HG03558 (cell line): Measurements from ENCODE around the gene NINJ1.
"Not testable (repeated sequence)": the region's sequence is repeated elsewhere in the genome, so short reads cannot be mapped to it uniquely, and the experiment has no call there.

Experiments used
- ATAC-seq: cut with Tn5 transposase; IDR thresholded peaks from one replicate; pipeline ENCODE4 v1.9.1; 2021; ENCODE audit warnings: moderate number of reproducible peaks; ENCODE audit not compliant: unreplicated experiment; ENCODE audit errors: extremely low read depth

The NINJ1 gene

DNA sequence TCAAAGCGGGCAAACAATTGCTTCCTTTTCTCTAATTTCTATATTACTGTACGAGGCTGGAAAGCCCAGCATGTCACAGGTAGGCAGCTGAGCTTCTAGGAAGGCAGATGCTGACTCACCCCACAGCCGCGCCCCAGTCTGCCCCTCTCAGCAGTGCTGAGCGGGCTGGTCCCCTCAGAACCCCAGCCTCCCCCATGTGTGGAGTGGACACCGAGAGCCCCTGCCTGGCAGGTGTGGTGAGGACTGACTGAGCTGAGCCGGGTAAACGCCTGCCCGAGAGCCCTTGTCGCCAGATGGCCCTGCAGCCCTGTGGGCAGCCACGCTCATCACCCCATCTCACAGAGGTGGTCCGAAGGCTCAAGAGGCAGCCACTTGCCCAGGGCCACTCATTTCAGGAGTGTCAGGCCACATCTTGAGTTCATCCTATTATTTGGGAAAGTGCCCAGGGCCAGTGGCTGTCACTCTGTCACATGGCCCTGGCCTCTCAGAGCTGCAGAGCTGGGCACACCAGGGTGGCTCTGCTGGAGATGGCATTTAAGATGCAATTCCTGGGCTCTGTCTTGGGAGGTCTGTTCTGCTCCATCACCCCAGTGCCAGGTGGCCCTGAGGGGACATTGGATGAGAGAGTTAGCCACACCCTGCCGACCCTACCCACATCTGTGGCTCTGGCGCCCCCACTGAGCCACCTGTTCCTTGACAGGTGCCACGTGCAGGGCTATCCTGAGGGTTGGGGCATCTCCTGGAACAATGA is 25.6 kb downstream of the NINJ1 start:
- ATAC-seq, result no peak

DNA sequence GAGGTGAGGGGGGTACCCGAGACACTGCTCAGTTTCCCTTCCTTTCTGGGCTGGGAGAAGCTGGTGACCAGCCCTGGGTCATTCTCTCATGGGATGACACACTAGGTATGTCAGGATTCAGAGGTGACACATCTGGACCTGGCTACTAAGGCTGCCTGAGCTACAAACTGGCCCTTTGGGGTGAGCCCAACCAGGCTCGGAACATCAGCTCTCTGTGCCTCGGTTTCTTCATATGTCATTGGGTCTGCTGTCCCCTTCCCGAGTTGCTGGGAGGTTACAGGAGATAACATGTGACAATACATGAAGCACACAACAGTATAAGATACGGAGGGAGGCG is 26.3 kb downstream of the NINJ1 start:
- no peak for ATAC-seq

DNA sequence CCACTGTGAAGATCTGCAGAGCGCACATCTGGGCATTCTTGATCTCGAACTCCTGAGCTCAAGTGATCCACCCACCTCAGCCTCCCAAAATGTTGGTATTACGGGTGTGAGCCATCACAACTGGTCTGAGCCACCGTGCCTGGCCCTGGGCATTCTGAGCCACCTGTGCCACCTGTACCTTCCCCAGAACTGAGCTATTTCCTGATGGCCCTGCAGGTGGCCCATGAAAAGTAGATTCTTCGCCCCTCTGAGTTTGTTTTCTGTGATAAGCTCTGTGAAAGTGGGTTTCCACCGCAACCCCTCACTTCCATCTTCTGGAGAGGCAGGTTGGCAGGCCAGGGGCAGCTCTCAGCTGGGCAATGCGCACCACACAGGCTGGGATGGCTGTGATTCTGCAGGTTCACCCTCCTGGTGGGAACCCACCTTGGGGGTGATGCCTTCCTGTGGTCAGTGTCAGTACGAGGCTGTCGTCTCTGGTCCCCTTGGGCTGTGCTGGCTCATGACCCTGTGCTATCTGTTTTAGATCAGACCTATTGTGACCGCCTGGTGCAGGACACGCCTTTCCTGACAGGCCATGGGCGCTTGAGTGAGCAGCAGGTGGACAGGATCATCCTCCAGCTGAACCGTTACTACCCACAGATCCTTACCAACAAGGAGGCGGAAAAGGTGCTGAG is 26.8 kb downstream of the NINJ1 start:
- no peak for ATAC-seq

DNA sequence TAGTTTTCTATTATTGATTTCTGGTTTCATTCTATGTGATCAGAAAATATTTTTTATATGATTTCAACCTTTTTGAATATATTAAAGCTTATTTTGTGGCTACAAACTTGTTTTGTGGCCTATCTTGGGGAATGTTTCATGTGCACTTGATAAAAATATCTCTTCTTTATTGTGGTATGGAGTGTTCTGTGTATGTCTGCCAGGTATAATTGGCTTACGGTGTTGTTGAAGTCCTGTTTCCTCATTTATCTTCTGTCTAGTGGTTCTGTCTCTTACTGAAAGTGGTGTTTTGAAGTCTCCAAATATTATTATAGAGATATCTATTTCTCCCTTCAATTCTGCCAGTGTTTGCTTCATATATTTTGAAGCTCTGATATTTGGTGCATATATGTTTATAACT is 28.4 kb downstream of the NINJ1 start:
- ATAC-seq, result no peak

- not testable (repeated sequence) for ATAC-seq
Measured at GRCh38 chr9:93101086-93101485, 33.0 kb downstream of the NINJ1 start.

- ATAC-seq, result no peak
Measured at GRCh38 chr9:93100276-93100636, 33.8 kb downstream of the NINJ1 start.

GRCh38 chr9:93099551-93100275 is 34.3 kb downstream of the NINJ1 start:
- ATAC-seq, result no peak

GRCh38 chr9:93098236-93098946 is 35.7 kb downstream of the NINJ1 start:
- no peak for ATAC-seq

- ATAC-seq, result no peak
Measured at GRCh38 chr9:93097511-93098201, 36.4 kb downstream of the NINJ1 start.

DNA sequence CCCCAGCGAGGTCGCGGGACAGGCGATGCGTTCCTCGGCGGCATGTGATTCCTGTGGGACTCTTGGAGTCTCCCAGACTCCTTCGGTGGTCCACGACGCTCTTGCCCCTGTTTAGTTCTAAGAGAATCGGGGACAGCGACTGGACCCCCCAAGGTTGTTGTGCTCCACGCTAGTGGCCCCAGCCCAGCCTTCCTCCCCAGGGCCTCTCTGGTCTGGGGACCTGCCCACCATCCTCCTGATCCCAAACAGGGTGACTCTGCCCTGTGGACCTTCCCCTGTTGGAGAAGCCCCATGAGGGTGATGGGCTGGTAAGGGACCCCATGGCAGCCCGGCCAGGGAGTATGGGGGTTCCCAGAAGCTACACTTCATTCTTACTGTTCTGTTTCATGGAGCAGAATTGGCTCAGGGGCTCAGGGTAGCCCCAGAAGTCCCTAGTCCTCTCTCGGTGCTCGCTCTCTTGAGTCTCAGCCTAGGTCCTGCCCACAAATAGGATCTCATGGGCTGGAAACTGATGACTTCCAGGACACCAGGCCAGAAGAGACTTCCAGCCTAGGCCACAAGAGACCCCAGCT is 37.2 kb downstream of the NINJ1 start:
- no peak for ATAC-seq

DNA sequence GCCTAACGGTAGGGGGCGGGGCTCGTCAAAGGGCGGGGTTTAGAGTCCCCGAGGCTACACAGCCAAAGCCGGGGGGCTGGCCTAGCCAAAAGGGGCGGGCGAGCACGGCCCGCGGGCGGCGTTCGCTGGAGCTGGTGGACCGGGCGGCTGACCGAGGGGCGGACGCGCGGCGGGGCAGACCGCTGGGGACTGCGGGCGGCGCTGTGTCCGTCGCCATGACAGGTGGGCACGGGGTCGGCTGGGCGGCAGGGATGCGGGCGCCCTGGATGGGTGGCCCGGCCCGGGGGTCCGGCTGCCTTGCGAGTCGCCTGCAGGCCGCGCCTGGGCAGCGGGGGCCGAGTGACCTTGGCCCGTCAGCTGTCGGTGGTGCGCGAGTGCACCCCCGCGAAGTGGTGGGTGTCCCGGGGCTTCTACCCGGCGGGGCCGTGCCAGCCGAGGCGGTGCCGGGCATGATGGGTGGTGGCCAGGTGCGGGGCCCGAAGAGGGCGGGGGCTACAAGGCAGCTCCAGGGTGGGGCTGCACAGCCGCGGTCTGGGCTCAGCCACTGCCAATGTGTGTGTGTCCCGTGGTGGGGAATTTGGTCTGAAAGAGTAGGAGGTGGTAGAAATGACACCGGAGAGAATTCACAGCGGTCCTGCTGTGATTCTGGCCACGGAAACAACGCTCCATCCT is 37.8 kb downstream of the NINJ1 start, which contains the start of gene CARD19:
Gene CARD19, plus strand, starts transcription at position 87 of the 672 bp plus-strand sequence. Its CDS starts 129 bp downstream, at position 216.
- ATAC-seq, result peak; percentile 9

- peak; percentile 39 for ATAC-seq
Measured at GRCh38 chr9:93095205-93096130, 38.6 kb downstream of the NINJ1 start.

GRCh38 chr9:93094658-93095204 is 39.3 kb downstream of the NINJ1 start:
- no peak for ATAC-seq

- ATAC-seq, result no peak
Measured at GRCh38 chr9:93093877-93094657, 40.0 kb downstream of the NINJ1 start.

GRCh38 chr9:93093127-93093876 is 40.7 kb downstream of the NINJ1 start:
- no peak for ATAC-seq

DNA sequence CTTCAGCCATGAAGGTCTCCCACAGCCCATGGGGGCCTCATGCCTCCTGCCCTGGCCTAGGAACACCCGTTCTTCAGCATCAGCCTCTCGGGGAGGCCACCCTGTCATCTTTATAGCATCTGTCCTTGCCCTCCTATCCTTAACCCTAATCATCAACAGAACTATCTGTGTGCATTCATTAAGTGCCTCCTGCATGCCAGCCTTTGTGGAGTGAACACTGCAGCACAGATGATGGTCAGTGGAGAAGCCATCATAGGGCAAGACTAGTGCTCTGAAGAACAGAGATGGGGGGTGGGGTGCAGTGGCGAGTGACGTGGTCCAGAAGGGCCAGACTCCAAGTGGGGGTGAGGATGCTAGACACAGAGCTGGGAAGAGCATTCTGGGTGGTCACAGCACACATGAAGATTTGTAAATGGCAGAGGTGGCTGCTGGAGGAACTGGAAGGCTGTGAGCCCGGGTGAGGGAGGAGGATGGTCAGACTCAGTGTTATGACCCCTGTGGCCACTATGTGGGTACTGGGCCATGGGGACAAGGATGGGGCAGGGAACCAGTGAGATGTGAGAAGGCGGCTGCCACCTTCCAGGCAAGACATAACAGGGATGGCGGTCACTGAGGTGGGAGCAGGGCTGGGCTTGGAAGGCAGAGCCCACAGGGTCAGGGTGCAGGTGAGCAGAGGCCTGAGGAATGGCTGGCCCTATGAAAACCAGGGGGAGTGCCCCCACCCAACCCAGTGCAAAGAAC is 41.6 kb downstream of the NINJ1 start:
- ATAC-seq, result no peak
